ENCODE measurements around the gene ENSA.
"Not testable (repeated sequence)": the region's sequence is repeated elsewhere in the genome, so short reads cannot be mapped to it uniquely, and the experiment has no call there.

Gene ENSA

GRCh38 chr1:150622303-150622975 is 7.0 kb downstream of the ENSA start:
- DNase-seq (ENCODE audit: extremely low read depth in 1 of 2, low read depth in 1 of 2), result no peak

GRCh38 chr1:150621497-150622302 is 7.7 kb downstream of the ENSA start:
- no peak for DNase-seq (ENCODE audit: extremely low read depth in 1 of 2, low read depth in 1 of 2)

GRCh38 chr1:150620919-150621318 is 8.5 kb downstream of the ENSA start:
- DNase-seq (ENCODE audit: extremely low read depth in 1 of 2, low read depth in 1 of 2), result no peak

GRCh38 chr1:150619576-150620509 is 9.6 kb downstream of the ENSA start:
- no peak for DNase-seq (ENCODE audit: extremely low read depth in 1 of 2, low read depth in 1 of 2)

- no peak for DNase-seq (ENCODE audit: extremely low read depth in 1 of 2, low read depth in 1 of 2)
Observed at GRCh38 chr1:150615346-150616201, 13.8 kb downstream of the ENSA start.

- DNase-seq (ENCODE audit: extremely low read depth in 1 of 2, low read depth in 1 of 2), result peak in 1 of 2 donors; percentile 53
Observed at GRCh38 chr1:150613061-150613920, 16.1 kb downstream of the ENSA start.

GRCh38 chr1:150612014-150612345 is 17.4 kb downstream of the ENSA start:
- DNase-seq (ENCODE audit: extremely low read depth in 1 of 2, low read depth in 1 of 2), result no peak

- no peak for DNase-seq (ENCODE audit: extremely low read depth in 1 of 2, low read depth in 1 of 2)
Observed at GRCh38 chr1:150610576-150610975, 18.8 kb downstream of the ENSA start.

- DNase-seq (ENCODE audit: extremely low read depth in 1 of 2, low read depth in 1 of 2), result no peak
Observed at GRCh38 chr1:150609732-150610131, 19.7 kb downstream of the ENSA start.

GRCh38 chr1:150606463-150607142 is 22.8 kb downstream of the ENSA start:
- DNase-seq (ENCODE audit: extremely low read depth in 1 of 2, low read depth in 1 of 2), result no peak

GRCh38 chr1:150605451-150605731 is 24.0 kb downstream of the ENSA start:
- DNase-seq (ENCODE audit: extremely low read depth in 1 of 2, low read depth in 1 of 2), result not testable (repeated sequence)

- no peak for DNase-seq (ENCODE audit: extremely low read depth in 1 of 2, low read depth in 1 of 2)
Observed at GRCh38 chr1:150604226-150604588, 25.2 kb downstream of the ENSA start.

- no peak for DNase-seq (ENCODE audit: extremely low read depth in 1 of 2, low read depth in 1 of 2)
Observed at GRCh38 chr1:150603711-150604110, 25.7 kb downstream of the ENSA start.

- DNase-seq (ENCODE audit: extremely low read depth in 1 of 2, low read depth in 1 of 2), result not testable (repeated sequence)
Observed at GRCh38 chr1:150602372-150602771, 27.0 kb downstream of the ENSA start.

GRCh38 chr1:150601540-150601939 is 27.9 kb downstream of the ENSA start:
- no peak for DNase-seq (ENCODE audit: extremely low read depth in 1 of 2, low read depth in 1 of 2)

- not testable (repeated sequence) for DNase-seq (ENCODE audit: extremely low read depth in 1 of 2, low read depth in 1 of 2)
Observed at GRCh38 chr1:150598346-150598745, 31.1 kb downstream of the ENSA start.

- no peak for DNase-seq (ENCODE audit: extremely low read depth in 1 of 2, low read depth in 1 of 2)
Observed at GRCh38 chr1:150596976-150597375, 32.4 kb downstream of the ENSA start.

GRCh38 chr1:150596095-150596892 is 33.1 kb downstream of the ENSA start:
- no peak for DNase-seq (ENCODE audit: extremely low read depth in 1 of 2, low read depth in 1 of 2)

Data from stimulated activated CD8-positive, alpha-beta memory T cell treated with anti-CD3 and anti-CD28 coated beads, Interleukin-7, amount 100 ng/mL, for 48 hours (primary cell).